ENCODE measurements around the gene CIROP.

DNA sequence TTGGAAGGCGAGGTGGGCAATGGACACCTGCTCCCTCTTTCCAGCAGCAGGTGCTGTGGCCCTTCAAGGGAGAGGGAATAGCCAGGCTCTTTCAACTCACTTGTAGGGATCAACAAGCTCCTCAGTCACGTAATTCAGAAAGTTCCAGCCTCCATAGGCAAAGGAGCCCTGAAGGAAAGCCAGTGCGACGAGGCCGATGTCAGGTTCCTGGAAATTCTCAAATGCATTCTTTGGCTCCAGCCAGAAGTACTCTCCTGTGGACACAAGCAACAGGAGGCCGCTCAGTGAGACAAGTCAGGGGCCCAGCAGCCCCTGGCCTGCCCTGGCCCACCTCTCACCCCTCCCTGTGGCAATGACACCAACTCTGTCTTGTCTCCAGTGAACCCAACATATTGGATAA lies 35.6 kb upstream of the CIROP start:
- no peak for TF ChIP-seq POLR2A (IDR thresholded peaks at IDR 0.05)
- TF ChIP-seq, protein P1, sequence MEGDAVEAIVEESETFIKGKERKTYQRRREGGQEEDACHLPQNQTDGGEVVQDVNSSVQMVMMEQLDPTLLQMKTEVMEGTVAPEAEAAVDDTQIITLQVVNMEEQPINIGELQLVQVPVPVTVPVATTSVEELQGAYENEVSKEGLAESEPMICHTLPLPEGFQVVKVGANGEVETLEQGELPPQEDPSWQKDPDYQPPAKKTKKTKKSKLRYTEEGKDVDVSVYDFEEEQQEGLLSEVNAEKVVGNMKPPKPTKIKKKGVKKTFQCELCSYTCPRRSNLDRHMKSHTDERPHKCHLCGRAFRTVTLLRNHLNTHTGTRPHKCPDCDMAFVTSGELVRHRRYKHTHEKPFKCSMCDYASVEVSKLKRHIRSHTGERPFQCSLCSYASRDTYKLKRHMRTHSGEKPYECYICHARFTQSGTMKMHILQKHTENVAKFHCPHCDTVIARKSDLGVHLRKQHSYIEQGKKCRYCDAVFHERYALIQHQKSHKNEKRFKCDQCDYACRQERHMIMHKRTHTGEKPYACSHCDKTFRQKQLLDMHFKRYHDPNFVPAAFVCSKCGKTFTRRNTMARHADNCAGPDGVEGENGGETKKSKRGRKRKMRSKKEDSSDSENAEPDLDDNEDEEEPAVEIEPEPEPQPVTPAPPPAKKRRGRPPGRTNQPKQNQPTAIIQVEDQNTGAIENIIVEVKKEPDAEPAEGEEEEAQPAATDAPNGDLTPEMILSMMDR (IDR thresholded peaks at IDR 0.05): no peak
